DMS53 treated with DMSO at 0.1 percent for 48 hours (cell line): ENCODE data around the gene ITPR3.

Source experiments
- DNase-seq: peaks from one replicate; lab custom pipeline; 2025; ENCODE audit not compliant: unreplicated experiment; lab: John Stamatoyannopoulos, UW

Gene ITPR3

GRCh38 chr6:33696076-33696475 lies 75.0 kb downstream of the ITPR3 start:
- no peak for DNase-seq

- DNase-seq = no peak
Observed at GRCh38 chr6:33696548-33697518, 75.7 kb downstream of the ITPR3 start.

GRCh38 chr6:33697845-33698244 lies 76.7 kb downstream of the ITPR3 start:
- no peak for DNase-seq

DNA sequence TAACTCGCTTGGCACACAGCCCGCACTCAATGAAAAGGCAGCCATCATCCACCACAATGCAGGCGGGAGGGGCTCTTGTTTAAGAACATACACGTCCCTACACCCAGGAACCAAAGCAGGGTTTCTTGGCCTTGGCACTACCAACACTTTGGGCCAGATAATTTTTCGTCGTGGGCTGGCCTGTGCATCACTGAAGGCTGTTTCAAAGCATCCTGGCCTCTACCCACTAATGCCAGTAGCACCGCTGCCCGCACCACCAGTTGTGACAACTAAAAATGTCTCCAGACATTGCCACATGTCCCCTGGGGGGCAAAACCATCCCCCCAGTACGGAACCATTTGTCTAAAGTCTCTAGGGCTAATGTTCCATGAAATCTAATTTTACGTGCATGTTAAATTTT lies 77.4 kb downstream of the ITPR3 start:
- no peak for DNase-seq

DNA sequence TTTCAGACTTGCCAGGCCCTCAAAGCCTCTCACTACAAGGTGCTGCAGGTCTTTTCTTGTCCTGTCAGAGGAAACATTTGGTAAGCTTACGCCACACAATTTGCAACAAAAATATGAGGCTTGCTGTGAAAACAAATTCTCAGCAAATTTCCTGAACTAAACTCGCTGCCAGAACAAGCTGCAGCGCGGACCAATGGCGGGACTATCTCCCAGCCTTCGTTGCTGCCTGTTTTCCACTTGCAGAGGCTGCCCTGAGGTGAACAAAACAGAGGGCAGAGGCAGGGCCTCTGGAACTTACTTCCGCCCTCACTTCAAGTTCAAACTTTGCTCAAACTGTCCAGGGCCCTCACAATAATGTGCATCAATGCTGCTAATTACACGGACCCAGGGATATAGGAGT lies 78.0 kb downstream of the ITPR3 start:
- no peak for DNase-seq

- DNase-seq = no peak
Observed at GRCh38 chr6:33699739-33700138, 78.6 kb downstream of the ITPR3 start.

DNA sequence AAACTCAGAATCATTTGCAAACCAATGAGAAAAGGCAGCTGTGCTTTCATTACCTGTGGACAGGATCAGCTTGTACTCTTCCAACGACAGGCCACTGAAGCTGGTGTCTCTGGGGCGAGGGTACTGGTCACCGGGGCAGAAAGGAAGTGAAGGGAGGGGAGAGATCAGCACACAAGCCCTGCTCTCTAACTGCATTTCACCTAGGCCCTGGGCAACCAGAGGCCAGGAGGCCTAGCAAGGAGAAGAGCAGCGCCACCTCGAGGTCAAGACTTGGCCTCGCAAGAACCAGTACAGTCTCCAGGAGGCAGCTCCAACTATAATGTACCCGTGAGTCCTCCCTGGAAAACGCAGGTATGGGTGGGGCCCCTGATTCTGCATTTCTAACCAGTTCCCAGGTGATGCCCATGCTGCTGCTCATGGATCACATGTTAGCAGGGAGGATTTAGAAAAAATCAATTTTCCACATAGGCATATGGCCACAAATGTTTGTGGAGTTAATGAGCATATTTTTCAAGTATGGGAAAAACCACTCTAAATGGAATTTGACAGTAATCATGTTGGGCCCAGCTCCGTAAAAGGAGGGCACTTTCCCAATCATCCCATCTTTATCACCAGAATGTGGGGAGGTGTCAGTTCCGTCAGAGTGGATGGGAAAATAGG lies 79.4 kb downstream of the ITPR3 start:
- DNase-seq = peak; percentile 48

DNA sequence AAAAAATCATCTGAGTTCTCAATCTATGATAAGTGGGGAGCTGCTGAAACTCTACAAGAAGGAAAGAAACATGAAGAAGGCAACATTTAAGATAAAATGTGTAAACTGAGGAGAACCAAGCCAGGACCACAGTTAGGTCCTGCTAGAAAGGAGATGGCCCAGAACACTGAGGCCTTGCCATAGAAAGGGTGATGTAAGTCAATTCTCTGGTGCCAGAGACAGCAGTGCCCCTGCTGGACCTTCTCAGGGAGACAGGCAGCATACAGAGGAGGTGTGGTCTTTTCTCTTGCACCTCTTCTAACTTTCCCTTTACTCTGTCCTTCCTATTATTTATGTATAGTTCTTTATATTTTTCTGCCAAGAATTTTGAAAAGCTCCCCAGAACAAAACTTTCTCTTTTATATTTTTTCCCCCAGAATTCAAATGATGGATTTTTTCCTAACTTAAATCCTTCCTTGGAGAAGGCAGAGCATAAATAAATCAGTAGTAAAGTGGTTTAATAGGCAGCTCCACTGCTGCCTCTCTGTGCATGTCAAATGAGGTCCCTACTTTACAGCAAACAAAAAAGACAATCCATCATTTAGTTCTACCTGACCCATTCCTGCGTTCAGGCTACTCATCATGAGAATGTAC lies 81.3 kb downstream of the ITPR3 start:
- DNase-seq = peak; percentile 70

DNA sequence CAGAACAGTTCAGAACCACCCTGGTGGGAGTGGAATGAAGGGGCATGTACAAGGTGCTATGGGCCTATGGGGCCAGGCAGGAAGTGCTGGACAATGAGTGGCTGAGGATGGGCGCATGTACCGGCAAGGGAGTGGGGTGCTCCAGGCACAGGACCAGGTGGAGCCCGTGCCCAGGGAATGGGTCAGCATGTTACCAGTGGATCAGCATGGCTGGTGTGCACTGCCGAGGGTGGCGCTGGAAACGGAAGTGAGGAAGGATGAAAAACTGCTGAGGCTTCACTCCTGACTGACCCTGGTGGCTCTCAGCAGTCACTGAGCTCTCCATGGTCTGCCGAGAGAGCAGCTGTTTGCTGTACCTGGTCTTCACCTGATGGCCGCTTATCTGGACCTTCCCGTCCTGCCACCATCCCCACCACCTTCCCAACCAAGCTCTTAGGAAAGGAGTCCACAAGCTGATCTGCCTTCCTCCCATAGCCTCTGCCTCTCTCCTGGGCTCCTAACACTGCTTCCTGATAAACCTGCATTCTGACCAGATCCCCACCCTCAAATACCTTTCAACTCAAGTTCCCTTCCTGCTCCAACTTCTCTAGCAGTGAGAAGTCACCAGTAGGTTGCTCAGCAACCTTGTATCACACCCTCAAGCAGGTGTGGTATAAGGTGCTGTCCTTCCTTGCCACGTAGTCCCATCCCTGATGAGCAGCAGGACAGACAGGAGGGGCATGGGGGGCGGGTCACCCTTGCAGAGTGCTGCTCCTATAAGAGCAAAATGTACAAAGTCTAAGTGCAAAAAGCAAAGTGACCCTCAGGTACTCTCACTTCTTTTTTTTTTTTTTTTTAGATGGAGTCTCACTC lies 83.3 kb downstream of the ITPR3 start:
- DNase-seq = no peak

DNA sequence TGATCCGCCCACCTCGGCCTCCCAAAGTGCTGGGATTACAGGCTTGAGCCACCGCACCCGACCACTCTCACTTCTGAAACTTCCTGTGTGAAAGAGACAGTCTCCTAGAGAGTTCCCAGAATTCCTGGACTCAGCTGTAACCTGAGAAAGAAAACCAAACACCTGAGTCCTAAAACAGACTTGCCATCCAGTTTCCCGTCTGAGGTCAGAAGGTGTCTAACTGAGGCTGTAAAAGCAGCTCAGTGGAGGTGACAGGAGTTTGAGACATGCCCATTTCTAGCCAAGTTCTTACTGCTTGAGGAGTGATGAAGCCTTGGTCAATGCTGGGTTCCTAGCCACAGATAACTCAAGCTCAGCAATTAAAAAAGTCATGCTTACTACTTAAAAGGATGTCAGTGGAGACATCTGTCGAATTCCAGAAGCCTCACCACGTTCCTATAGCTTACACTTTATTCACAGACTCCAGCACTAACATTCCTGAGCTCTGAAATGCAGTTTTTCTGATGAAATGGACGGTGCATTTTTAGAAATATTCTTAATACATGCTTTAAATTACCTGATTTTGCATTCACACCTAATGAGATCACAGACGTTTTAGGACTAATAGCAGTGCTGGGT lies 84.3 kb downstream of the ITPR3 start:
- DNase-seq = no peak

DNA sequence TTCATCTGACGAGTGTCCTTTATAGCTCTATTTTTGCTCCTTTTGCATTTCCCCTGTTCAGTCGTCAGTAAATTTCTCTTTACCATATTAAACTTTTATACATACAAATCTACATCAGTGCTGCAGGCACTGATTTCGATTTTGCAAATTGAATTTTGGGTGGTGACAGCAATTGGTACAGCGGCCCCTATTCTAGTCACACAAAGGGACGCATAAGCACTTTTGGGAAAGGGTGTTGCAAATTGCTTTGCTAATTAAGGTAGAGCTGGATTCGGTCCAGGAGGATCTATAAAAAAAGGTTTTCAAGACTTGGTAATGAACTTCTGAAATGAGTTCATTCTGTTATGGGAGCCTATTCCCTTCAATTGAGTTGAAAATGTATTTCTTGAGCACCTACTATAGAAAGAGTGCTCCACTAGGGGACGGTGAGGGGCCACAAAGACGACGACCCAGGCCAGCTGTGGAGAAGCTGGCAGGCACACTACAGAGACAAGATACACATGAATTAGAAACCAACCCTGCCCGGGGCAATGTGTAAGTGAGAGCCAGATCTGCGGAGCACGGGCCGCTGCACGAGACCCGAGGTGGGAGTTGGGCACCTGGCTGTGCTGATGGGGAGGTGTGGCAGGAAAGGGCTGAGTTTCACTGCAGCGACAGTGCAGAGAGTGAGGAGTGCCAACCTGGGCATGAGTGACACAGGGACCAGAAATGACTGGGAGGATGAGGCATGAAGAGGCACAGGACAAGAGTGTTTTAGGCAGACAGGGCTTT lies 85.0 kb downstream of the ITPR3 start:
- DNase-seq = no peak

DNA sequence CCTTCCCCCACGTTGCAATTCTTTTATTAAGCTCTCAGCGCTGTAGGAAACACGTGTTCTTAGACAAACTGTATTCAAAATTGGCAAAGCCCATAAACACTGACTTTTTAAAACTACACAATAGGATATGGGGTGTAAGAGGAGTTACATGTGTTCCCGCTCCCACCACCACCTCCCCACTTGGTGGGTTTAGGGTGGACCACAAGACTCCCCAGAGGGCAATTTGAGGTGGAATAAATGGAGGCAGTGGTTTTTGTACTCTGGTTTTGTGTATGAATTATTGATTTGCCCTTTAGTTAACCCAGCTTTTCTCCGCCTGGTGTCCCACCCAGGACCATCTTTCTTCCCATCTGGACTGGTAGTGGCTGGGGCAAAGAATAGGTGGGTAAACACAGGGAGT lies 86.6 kb downstream of the ITPR3 start:
- no peak for DNase-seq

- DNase-seq = no peak
Observed at GRCh38 chr6:33708516-33709204, 87.5 kb downstream of the ITPR3 start.

- DNase-seq = no peak
Observed at GRCh38 chr6:33709605-33710295, 88.6 kb downstream of the ITPR3 start.

GRCh38 chr6:33710296-33711121 lies 89.4 kb downstream of the ITPR3 start:
- DNase-seq = peak; percentile 24

DNA sequence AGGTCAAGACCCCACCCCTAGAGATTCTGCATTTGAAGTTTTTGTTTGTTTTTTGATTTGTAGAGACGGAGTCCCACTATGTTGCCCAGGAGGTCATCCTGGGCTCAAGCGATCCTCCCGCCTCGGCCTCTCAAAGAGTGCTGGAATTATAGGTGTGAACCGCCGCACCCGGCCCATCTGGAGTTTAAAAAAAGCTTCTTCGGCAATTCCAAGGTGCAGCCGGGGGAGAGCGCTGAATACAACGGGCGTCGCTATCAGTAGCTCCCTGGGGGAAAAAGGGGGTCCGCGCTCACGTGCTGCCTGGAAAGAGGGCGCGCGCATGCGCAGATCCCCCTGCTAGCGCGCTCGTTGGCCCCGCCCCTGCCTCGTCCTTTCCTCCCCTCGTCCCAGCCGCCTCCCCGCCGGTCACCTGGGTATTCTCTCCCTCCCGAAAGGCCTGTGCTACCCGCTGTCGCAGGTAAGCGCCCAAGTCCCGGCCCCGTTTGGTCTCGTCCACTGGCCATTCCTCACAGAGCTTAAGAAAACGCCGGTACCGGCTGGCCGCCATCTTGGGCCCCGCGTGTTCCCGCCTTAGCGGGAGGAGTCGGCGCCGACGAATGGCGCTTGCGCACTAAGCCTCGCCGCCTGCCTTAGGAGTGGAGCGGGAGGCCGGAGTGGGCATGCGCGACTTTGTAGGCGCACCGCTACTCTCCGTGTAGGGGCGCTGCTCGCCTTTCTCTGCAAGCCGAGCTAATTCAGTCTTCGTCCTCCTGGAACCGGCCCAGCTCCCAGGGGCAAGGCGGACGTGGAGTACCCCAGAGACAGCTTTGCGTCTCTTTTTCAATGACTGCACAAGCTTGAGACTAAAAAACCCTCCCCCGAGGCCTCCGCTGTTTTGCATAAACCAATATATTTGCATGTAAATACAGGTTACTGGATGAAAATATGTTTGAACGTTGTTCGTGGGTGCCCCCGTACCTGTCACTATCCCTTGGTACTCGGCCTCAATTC lies 90.3 kb downstream of the ITPR3 start, which contains the start of gene UQCC2:
UQCC2 (minus strand) TSS at position 561 of the 990 bp plus-strand sequence; CDS start at position 547, 14 bp downstream.
- peak; percentile 95 for DNase-seq
